HFF-Myc (cell line): ENCODE results near the gene TSPAN17.

ENCODE experiments used
- DNase-seq: peaks from one replicate; pipeline ENCODE4 v3.0.0-alpha.2; 2011; ENCODE audit warnings: low read depth; ENCODE audit errors: extremely low read depth
- H3K4me3 ChIP-seq: replicated peaks from 2 replicates; pipeline ENCODE4 v1.5.1; 2011; ENCODE audit warnings: low read depth, mild to moderate bottlenecking, control low read depth, low read length
- CTCF ChIP-seq: IDR thresholded peaks from 2 replicates; pipeline ENCODE4 v1.5.1; 2012; ENCODE audit warnings: mild to moderate bottlenecking, low read depth, low read length, control low read depth; ENCODE audit errors: missing control alignments

Gene TSPAN17

GRCh38 chr5:176687881-176688280 is 40.6 kb downstream of the TSPAN17 start:
- no peak for DNase-seq
- H3K4me3 ChIP-seq: no peak overlapping the region
- no peak for TF ChIP-seq CTCF

DNA sequence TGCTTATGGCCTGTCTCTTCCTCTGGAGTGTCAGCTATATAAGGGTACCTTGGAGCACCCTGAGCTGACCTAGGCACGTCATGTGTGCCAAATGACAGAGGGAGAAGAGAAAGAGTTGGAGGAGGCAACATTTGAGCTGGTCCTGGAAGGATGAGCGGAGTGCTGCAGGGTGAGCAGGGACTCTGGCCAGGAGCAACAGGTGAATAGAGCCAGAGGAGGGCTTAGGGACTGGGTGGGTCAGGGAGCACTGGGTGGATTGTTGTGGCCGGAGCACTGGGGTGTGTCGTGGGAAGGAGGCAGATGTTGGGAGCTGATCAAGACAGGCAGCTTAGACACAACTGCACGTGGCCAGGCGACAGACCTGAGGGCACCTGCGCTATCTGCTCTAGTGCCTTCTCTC is 43.6 kb downstream of the TSPAN17 start:
- no peak for DNase-seq
- TF ChIP-seq CTCF: no peak

DNA sequence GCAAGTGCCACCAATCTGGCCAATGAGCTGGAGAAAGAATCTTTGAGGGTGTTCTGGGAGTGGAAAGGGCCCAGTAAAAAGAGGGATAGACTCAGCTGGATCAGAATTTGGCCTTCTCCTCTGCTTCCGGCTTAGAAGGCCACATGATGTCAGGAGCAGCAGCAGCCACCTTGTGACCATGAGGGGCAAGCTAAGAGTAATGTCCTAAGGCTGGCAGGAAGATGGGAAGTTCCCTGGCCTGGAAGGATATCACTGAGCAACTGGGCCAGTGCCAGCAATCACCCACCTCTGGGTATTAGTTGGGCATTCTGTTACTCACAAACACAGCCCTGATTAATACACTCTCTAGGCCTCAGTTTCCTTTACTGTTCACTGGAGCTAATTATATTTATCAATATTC is 44.2 kb downstream of the TSPAN17 start:
- DNase-seq: no peak
- H3K4me3 ChIP-seq: no peak overlapping the region
- no peak for TF ChIP-seq CTCF

More for the DNA sequence above, 43.6 kb downstream of the TSPAN17 start:
- H3K4me3 ChIP-seq: no peak overlapping the region

DNA sequence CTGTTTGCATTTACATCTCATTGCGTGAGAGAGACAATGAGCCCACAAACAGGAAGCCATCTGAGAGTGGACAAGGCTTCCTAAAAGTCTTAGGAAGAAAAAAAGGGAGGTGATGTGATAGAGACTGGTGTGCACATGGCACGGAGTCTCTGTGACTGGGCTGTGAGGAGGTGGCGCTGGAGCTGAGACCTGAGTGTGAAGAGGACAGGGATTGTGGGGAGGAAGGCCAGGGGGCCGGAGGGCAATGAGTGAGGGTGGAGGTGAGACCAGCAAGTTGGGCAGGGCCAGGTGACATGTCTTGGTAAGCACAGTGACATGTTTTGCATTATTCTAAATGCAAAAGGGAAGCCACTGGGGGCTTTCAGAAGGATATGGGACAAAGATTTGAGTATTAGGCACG is 45.0 kb downstream of the TSPAN17 start:
- no peak for DNase-seq
- H3K4me3 ChIP-seq: no peak overlapping the region
- no peak for TF ChIP-seq CTCF

DNA sequence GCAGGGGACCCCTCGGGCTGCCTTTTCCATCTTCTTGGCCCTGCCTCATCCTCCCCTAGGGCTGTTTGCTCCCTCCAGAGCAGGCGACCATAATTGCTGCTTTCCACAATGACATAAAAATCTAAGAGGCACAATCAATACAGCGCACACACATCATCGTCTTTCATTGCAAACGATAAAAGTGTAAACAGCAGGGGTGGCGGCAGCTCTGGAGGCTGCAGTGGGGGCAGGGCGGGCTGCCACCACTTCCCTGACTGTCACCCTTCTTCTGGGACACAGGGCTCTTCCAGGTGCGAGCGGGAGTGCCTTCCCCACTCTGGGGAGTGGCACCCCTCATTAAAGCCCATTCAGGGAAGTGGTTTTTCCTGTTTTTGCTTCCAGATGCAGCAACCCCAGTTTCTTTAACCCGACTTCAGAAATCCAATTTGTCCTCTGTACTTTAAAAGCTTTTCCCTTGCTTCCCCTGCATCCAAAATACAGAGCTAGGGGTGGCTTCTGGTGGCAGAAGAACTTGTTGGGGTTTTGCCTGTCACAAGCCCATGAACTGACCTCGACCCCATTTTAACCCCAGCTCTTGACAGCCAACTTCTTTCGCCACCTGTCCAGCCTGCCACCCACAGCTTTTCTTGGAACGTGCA is 45.7 kb downstream of the TSPAN17 start:
- no peak for DNase-seq
- no peak for TF ChIP-seq CTCF
- no peak overlapping the region for H3K4me3 ChIP-seq

GRCh38 chr5:176693477-176693851 is 46.2 kb downstream of the TSPAN17 start:
- TF ChIP-seq CTCF: no peak
- H3K4me3 ChIP-seq: no peak overlapping the region
- DNase-seq: no peak

- no peak for TF ChIP-seq CTCF
- H3K4me3 ChIP-seq: no peak overlapping the region
- no peak for DNase-seq
These were observed 46.9 kb downstream of the TSPAN17 start for GRCh38 chr5:176694146-176694545.
